Measurements from ENCODE around the gene RAB17.

Gene RAB17

DNA sequence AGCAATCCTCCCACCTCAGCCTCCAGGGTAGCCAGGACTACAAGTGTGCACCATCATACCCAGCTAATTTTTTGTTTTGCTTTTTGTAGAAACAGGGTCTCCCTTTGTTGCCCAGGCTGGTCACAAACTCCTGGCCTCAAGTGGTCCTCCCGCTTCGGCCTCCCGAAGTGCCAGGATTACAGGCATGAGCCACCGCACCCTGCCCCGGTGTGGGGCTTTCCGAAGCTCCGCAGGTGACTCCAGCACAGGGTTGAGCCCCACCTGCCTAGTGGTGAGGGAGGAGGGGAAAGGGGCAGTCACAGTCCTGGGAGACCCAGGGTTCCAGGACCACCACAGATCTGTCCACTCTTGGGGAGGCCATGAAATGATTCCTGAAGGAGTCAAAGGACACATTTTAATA, 19.0 kb downstream of the RAB17 start:
- Histone ChIP-seq H4K20me1 (ENCODE audit: insufficient read depth, low read length) (no peaks in the 10 kb centered on the region), H2AFZ (ENCODE audit: low read length) (no peak overlapping the region), H3K4me1 (ENCODE audit: low read length) (peaks cover 7% of the 10 kb centered on the region)

DNA sequence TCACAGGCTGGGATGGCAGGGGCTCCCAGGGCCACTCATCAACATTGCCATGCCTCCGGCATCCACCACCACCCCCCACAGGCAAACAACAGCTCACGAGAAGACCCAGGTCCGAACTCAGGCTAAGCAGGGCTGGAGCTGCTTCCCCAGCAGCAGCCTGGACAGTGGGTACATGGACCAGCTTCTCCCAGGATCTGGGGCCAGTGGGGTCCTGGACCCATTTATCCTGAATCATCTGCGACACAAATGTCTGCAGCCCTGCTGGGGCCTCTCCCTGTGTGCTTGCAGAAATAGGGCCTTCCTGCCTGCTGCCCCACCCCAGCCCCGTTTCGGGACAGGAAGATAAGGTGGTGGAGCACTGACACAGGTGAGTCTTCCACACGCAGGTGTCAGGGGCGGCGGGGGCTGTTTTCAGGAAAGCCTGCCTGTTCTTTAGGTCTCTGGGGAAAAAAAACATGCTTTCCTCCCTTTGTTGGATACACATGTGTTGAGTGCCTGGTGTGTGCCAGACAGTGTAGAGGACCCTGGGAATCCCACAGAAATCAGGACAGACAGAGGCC, 19.7 kb downstream of the RAB17 start:
- Histone ChIP-seq H3K27me3 (replicated peaks; ENCODE audit: insufficient read depth, low read length) (no peaks in the 10 kb centered on the region), H3F3A (ENCODE audit: insufficient read depth, low read length) (no peaks in the 10 kb centered on the region), H3K4me2 (ENCODE audit: low read depth, low read length) (no peak overlapping the region), H3K27ac (ENCODE audit: low read length) (no peak overlapping the region), H3K9ac (ENCODE audit: low read length) (no peak overlapping the region), H4K20me1 (ENCODE audit: insufficient read depth, low read length) (no peaks in the 10 kb centered on the region), H3K4me1 (ENCODE audit: low read length) (peaks cover 7% of the 10 kb centered on the region), H3K79me2 (ENCODE audit: low read length) (no peaks in the 10 kb centered on the region), H3K36me3 (replicated peaks; ENCODE audit: insufficient read depth, low read length) (no peaks in the 10 kb centered on the region), H3K9me3 (replicated peaks; ENCODE audit: insufficient read depth, low read length) (no peaks in the 10 kb centered on the region), H3K4me3 (ENCODE audit: low read length) (no peak overlapping the region), H2AFZ (ENCODE audit: low read length) (no peak overlapping the region), H3K9me2 (replicated peaks; ENCODE audit: insufficient read depth, low read length) (no peaks in the 10 kb centered on the region)
- TF ChIP-seq EZH2phosphoT487 (IDR thresholded peaks at IDR 0.05; ENCODE audit: low read length), result no peak
- no peak for TF ChIP-seq EZH2 (optimal IDR thresholded peaks at IDR 0.05; ENCODE audit: low read depth, low read length)
- TF ChIP-seq CTCF (IDR thresholded peaks at IDR 0.05; ENCODE audit: low read length), result no peak
- no peak for DNase-seq

More for the DNA sequence above, 19.0 kb downstream of the RAB17 start:
- Histone ChIP-seq H3K27ac (ENCODE audit: low read length) (no peak overlapping the region), H3K79me2 (ENCODE audit: low read length) (no peaks in the 10 kb centered on the region), H3K36me3 (replicated peaks; ENCODE audit: insufficient read depth, low read length) (no peaks in the 10 kb centered on the region), H3K9me2 (replicated peaks; ENCODE audit: insufficient read depth, low read length) (no peaks in the 10 kb centered on the region), H3K4me2 (ENCODE audit: low read depth, low read length) (no peak overlapping the region), H3K4me3 (ENCODE audit: low read length) (no peak overlapping the region), H3F3A (ENCODE audit: insufficient read depth, low read length) (no peaks in the 10 kb centered on the region), H3K9ac (ENCODE audit: low read length) (no peak overlapping the region), H3K27me3 (replicated peaks; ENCODE audit: insufficient read depth, low read length) (no peaks in the 10 kb centered on the region), H3K9me3 (replicated peaks; ENCODE audit: insufficient read depth, low read length) (no peaks in the 10 kb centered on the region)
- TF ChIP-seq EZH2phosphoT487 (IDR thresholded peaks at IDR 0.05; ENCODE audit: low read length), result no peak
- TF ChIP-seq EZH2 (optimal IDR thresholded peaks at IDR 0.05; ENCODE audit: low read depth, low read length), result no peak
- TF ChIP-seq CTCF (IDR thresholded peaks at IDR 0.05; ENCODE audit: low read length), result no peak
- no peak for DNase-seq

GRCh38 chr2:237569896-237570295, 20.6 kb downstream of the RAB17 start:
- Histone ChIP-seq H3K9ac (ENCODE audit: low read length) (no peak overlapping the region), H4K20me1 (ENCODE audit: insufficient read depth, low read length) (no peaks in the 10 kb centered on the region), H3K27me3 (replicated peaks; ENCODE audit: insufficient read depth, low read length) (no peaks in the 10 kb centered on the region), H3K9me3 (replicated peaks; ENCODE audit: insufficient read depth, low read length) (no peaks in the 10 kb centered on the region), H3K36me3 (replicated peaks; ENCODE audit: insufficient read depth, low read length) (no peaks in the 10 kb centered on the region), H3K9me2 (replicated peaks; ENCODE audit: insufficient read depth, low read length) (no peaks in the 10 kb centered on the region), H3K79me2 (ENCODE audit: low read length) (no peaks in the 10 kb centered on the region), H2AFZ (ENCODE audit: low read length) (no peak overlapping the region), H3K27ac (ENCODE audit: low read length) (no peak overlapping the region), H3K4me1 (ENCODE audit: low read length) (peaks cover 7% of the 10 kb centered on the region), H3K4me3 (ENCODE audit: low read length) (no peak overlapping the region), H3F3A (ENCODE audit: insufficient read depth, low read length) (no peaks in the 10 kb centered on the region), H3K4me2 (ENCODE audit: low read depth, low read length) (no peak overlapping the region)
- no peak for DNase-seq
- TF ChIP-seq EZH2phosphoT487 (IDR thresholded peaks at IDR 0.05; ENCODE audit: low read length), result no peak
- TF ChIP-seq EZH2 (optimal IDR thresholded peaks at IDR 0.05; ENCODE audit: low read depth, low read length), result no peak
- TF ChIP-seq CTCF (IDR thresholded peaks at IDR 0.05; ENCODE audit: low read length), result no peak
